ENCODE results near the gene PRKCE.
A peak's percentile ranks its signal among the peaks of the same experiment; 100 is the strongest.

Gene PRKCE

DNA sequence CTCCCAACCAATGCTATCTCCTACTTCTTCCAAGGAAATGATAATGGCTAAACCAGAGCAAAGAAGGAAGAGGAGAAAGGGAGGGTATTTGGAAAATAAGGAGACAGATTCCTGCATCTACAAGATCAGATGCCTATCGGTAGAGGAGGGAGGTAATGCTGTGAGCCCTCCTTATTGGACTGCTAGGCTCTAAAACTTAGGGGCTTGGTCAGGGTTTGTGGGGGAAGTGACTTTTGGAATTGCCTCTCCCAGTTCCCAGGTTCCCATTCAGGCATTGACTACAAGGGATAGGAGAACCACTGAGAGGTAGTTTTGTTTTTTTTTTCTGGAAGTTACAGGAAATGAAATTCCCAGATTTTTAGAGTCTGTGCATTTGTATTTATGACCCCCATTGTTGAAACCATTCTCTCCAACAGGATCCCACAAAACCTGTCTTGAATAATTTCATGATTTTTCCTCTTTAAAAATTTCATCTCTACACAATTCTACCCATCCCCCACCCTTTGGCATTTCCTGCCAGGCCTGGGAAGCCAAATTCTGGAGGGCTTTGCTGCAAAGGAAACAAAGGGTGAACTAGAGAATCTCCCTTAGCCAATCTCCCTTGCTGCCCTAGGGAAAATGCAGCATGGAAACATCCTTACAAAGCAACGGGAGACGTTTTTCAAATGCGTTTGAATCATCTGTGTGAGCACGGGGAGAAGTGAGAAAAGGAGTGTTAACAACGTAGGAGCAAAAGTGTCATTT lies 363.6 kb downstream of the PRKCE start:
- no peak overlapping the region for H3K4me3 ChIP-seq (ENCODE audit: control insufficient read depth, low read depth, low read length)
- TF ChIP-seq, protein P1, sequence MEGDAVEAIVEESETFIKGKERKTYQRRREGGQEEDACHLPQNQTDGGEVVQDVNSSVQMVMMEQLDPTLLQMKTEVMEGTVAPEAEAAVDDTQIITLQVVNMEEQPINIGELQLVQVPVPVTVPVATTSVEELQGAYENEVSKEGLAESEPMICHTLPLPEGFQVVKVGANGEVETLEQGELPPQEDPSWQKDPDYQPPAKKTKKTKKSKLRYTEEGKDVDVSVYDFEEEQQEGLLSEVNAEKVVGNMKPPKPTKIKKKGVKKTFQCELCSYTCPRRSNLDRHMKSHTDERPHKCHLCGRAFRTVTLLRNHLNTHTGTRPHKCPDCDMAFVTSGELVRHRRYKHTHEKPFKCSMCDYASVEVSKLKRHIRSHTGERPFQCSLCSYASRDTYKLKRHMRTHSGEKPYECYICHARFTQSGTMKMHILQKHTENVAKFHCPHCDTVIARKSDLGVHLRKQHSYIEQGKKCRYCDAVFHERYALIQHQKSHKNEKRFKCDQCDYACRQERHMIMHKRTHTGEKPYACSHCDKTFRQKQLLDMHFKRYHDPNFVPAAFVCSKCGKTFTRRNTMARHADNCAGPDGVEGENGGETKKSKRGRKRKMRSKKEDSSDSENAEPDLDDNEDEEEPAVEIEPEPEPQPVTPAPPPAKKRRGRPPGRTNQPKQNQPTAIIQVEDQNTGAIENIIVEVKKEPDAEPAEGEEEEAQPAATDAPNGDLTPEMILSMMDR (conservative IDR thresholded peaks at IDR 0.05; ENCODE audit: control insufficient read depth, insufficient read depth, low read depth, low read length) = no peak
- peak; percentile 22 for DNase-seq (ENCODE audit: low read depth)

DNA sequence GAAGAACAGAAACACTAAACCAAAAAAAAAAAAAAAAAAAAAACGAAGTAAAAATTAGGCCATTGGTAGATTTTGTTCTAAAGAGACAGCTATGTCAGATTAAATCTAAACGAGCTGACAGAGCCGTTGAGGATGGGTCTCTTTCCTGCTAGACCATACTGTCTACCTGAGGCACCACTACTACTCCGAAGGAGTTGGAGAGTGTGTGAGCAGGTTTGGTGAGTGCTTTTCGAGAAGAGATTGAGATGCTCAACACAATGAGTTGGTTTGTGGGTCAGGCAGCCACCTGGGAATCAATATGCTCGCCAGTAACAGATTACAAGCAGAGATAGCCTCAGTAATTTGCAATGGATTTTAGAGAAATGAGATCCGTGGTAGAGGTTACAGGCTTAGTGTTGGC lies 364.2 kb downstream of the PRKCE start:
- no peak for DNase-seq (ENCODE audit: low read depth)
- H3K4me3 ChIP-seq (ENCODE audit: control insufficient read depth, low read depth, low read length) = no peak overlapping the region

GRCh38 chr2:46016091-46016490 lies 364.6 kb downstream of the PRKCE start:
- TF ChIP-seq, protein P1 (conservative IDR thresholded peaks at IDR 0.05; ENCODE audit: control insufficient read depth, insufficient read depth, low read depth, low read length) = no peak
- no peak overlapping the region for H3K4me3 ChIP-seq (ENCODE audit: control insufficient read depth, low read depth, low read length)
- DNase-seq (ENCODE audit: low read depth) = no peak

More for the DNA sequence above, 364.2 kb downstream of the PRKCE start:
- TF ChIP-seq, protein P1 (conservative IDR thresholded peaks at IDR 0.05; ENCODE audit: control insufficient read depth, insufficient read depth, low read depth, low read length) = no peak

GRCh38 chr2:46018773-46019591 lies 367.5 kb downstream of the PRKCE start:
- H3K4me3 ChIP-seq (ENCODE audit: control insufficient read depth, low read depth, low read length) = no peak overlapping the region
- DNase-seq (ENCODE audit: low read depth) = no peak
- TF ChIP-seq, protein P1 (conservative IDR thresholded peaks at IDR 0.05; ENCODE audit: control insufficient read depth, insufficient read depth, low read depth, low read length) = no peak

DNA sequence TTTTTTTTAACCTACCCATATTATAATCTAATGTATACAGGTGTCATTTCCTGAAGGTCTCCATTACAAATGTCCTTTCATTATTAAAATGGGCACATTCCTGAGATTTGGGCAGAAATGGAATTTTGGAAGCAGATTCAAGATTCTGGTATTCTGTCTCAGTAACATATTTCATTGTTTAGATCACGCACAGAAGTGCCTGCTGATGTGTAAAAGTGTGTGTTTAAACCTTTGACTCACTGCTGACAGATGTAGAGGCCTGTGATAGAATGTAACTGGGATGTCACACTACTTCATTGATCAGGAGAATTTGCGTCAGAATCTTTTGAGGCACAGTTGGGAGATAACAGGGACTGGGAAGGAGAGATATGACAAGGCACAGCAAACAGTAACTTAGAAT lies 368.9 kb downstream of the PRKCE start:
- no peak for DNase-seq (ENCODE audit: low read depth)
- TF ChIP-seq, protein P1 (conservative IDR thresholded peaks at IDR 0.05; ENCODE audit: control insufficient read depth, insufficient read depth, low read depth, low read length) = no peak
- no peak overlapping the region for H3K4me3 ChIP-seq (ENCODE audit: control insufficient read depth, low read depth, low read length)

DNA sequence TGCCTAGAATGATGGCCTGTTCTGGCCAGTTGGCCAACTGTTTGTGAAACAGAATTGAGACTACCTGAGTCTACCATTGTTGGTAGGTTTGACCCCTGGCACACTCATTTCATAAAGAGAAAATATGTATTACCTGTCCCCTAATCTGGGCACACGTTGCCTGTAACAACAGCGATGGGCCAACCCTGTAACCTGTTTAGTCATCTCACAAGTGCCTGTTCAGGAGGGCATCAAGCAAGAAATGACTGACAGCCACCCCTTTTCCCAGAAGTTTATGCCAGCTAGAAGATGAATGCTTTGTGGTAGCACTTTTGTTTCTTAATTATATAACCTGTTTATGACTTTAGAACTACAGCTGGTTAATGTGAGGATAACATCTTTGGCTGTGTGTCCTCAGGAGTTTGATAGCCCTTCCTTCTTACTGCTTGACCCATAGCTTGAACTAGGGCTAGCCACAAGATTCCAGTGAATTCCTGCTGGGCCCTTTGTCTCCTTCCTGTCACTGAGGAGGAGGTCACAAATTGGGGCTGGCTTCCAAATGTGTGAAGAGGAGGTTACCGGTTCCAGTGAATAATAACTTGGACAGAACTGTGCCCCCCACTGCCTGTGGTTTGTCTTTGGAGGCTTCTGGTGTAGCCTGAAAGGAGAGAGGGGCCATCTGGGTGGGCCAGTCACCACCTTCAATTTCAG lies 371.8 kb downstream of the PRKCE start:
- H3K4me3 ChIP-seq (ENCODE audit: control insufficient read depth, low read depth, low read length) = no peak overlapping the region
- no peak for DNase-seq (ENCODE audit: low read depth)
- TF ChIP-seq, protein P1 (conservative IDR thresholded peaks at IDR 0.05; ENCODE audit: control insufficient read depth, insufficient read depth, low read depth, low read length) = no peak
